GM06990 (cell line): ENCODE measurements around the gene PRKRIP1.

ENCODE experiments used
- DNase-seq: peaks from one replicate; pipeline ENCODE4 v3.0.0-alpha.2; 2011; ENCODE audit not compliant: insufficient read length; ENCODE audit errors: extremely low read depth
- H3K27me3 ChIP-seq: replicated peaks from 2 replicates; pipeline ENCODE4 v1.6.0; 2011; ENCODE audit warnings: low read length; ENCODE audit not compliant: control insufficient read depth, insufficient read depth
- H3K36me3 ChIP-seq: 2 replicates; pipeline ENCODE4 v1.5.1; 2011; ENCODE audit warnings: low read length; ENCODE audit not compliant: control insufficient read depth, insufficient read depth
- H3K4me3 ChIP-seq: replicated peaks from 2 replicates; pipeline ENCODE4 v1.5.1; 2011; ENCODE audit warnings: low read depth, mild to moderate bottlenecking, control low read depth, low read length
- CTCF ChIP-seq: IDR thresholded peaks from 2 replicates; pipeline ENCODE4 v1.5.1; 2011; ENCODE audit warnings: low read length, control low read depth, mild to moderate bottlenecking, inconsistent platforms; ENCODE audit not compliant: insufficient read depth, poor library complexity, severe bottlenecking

The PRKRIP1 gene

GRCh38 chr7:102427019-102427405, 30.8 kb downstream of the PRKRIP1 start:
- peak overlapping the region; percentile 52 for H3K4me3 ChIP-seq
- no peak for TF ChIP-seq CTCF

GRCh38 chr7:102429141-102429899, 33.2 kb downstream of the PRKRIP1 start:
- Histone ChIP-seq H3K36me3 (peaks cover 3% of the 10 kb centered on the region), H3K4me3 (no peak overlapping the region), H3K27me3 (no peaks in the 10 kb centered on the region)
- no peak for DNase-seq
- TF ChIP-seq CTCF = no peak

More at GRCh38 chr7:102427019-102427405, 30.8 kb downstream of the PRKRIP1 start:
- DNase-seq = no peak
- no peaks in the 10 kb centered on the region for H3K27me3 ChIP-seq
- H3K36me3 ChIP-seq = peaks cover 3% of the 10 kb centered on the region

GRCh38 chr7:102431617-102432298, 35.6 kb downstream of the PRKRIP1 start:
- DNase-seq = peak; percentile 71
- TF ChIP-seq CTCF = no peak
- peaks cover 3% of the 10 kb centered on the region; the same call in 1 of the 2 replicates for H3K36me3 ChIP-seq
- H3K27me3 ChIP-seq = no peaks in the 10 kb centered on the region
- no peak overlapping the region for H3K4me3 ChIP-seq

- H3K4me3 ChIP-seq = peak overlapping the region; percentile 64
- no peak for TF ChIP-seq CTCF
- H3K36me3 ChIP-seq = peaks cover 3% of the 10 kb centered on the region
- no peaks in the 10 kb centered on the region for H3K27me3 ChIP-seq
- DNase-seq = peak; percentile 69
Observed at GRCh38 chr7:102432442-102433218, 36.5 kb downstream of the PRKRIP1 start.

- no peaks in the 10 kb centered on the region for H3K27me3 ChIP-seq
- peaks cover 3% of the 10 kb centered on the region for H3K36me3 ChIP-seq
- peak within 1 kb of the TSS; percentile 84 for H3K4me3 ChIP-seq
- TF ChIP-seq CTCF = peak; percentile 12
- DNase-seq = peak; percentile 86
Observed at GRCh38 chr7:102433219-102434038, 37.3 kb downstream of the PRKRIP1 start, which contains the start of gene ORAI2. Gene ORAI2, plus strand, starts transcription at chr7:102433575. Its CDS starts 5,382 bp downstream, at chr7:102438957.
